GM12878 (cell line): Measurements from ENCODE around the gene GPC5. TPM values are rescaled to one million over a fixed set of nuclear protein-coding genes. Genes with fewer than 3 reads are reported as not detected.

Experiments
- ATAC-seq: fragments of 200-7000 bp; cut with Tn5 transposase; 3 replicates; pipeline ENCODE4 v1.9.1; 2020; ENCODE audit warnings: mild to moderate bottlenecking, moderate library complexity
- BruUV-seq: library from RNA; stranded (reverse); fragments of 400-500 nt; replicated peaks from 2 replicates; lab custom pipeline; 2021; lab: Mats Ljungman, UMichigan
- CTCF ChIA-PET: fragments of 300-600 bp; sonication (Branson Sonifier 250); formaldehyde crosslinking; extraction: SDS; loops from one replicate; lab custom pipeline; 2021; ENCODE audit warnings: inconsistent platforms; lab: Yijun Ruan, JAX
- POLR2A ChIA-PET: fragments of 350-600 bp; formaldehyde crosslinking; extraction: SDS; loops from one replicate; lab custom pipeline; 2021; ENCODE audit warnings: inconsistent platforms; lab: Charles Lee
- RAD21 ChIA-PET: fragments of 300-600 bp; sonication (Branson Sonifier 250); formaldehyde crosslinking; loops from one replicate; lab custom pipeline; 2023; ENCODE audit warnings: antibody characterized with exemption; ENCODE audit not compliant: unreplicated experiment; lab: Charles Lee
- SMC1A ChIA-PET: fragments of 300-600 bp; sonication (Branson Sonifier 250); formaldehyde crosslinking; loops from one replicate; lab custom pipeline; 2023; ENCODE audit not compliant: unreplicated experiment, uncharacterized antibody; lab: Charles Lee
- DNase-seq: peaks from one replicate; pipeline ENCODE4 v3.0.0-alpha.2; 2011; ENCODE audit warnings: low read depth, low spot score
- FAIRE-seq: peaks from 3 replicates; lab custom pipeline; 2011; peaks lifted over from hg19 to GRCh38; lab: Jason Lieb, UNC
- H2AFZ ChIP-seq: 2 replicates; pipeline ENCODE4 v1.6.0; 2011; ENCODE audit warnings: low read depth, low read length, control low read depth; ENCODE audit not compliant: control insufficient read depth
- H3K27ac ChIP-seq: 2 replicates; pipeline ENCODE4 v1.5.1; 2011; ENCODE audit warnings: control low read depth; ENCODE audit not compliant: control insufficient read depth, insufficient read depth
- H3K27me3 ChIP-seq, 2 experiments: replicated peaks in 1 of 2; 2 replicates each; pipeline versions ENCODE4 v1.6.0 to v1.6.1; 2011; ENCODE audit warnings: low read length in 1 of 2; ENCODE audit not compliant: control insufficient read depth in 2 of 2, insufficient read depth in 2 of 2
- H3K36me3 ChIP-seq, 2 experiments: 2 replicates each; pipeline ENCODE4 v1.5.1; 2011; ENCODE audit warnings: low read length in 1 of 2; ENCODE audit not compliant: control insufficient read depth in 2 of 2, insufficient read depth in 2 of 2
- H3K4me1 ChIP-seq: 2 replicates; pipeline ENCODE4 v1.6.1; 2011; ENCODE audit warnings: mild to moderate bottlenecking, low read length, moderate library complexity, mixed read lengths; ENCODE audit not compliant: control insufficient read depth, insufficient read depth
- H3K4me2 ChIP-seq: 2 replicates; pipeline ENCODE4 v1.6.0; 2011; ENCODE audit warnings: control low read depth; ENCODE audit not compliant: control insufficient read depth, insufficient read depth
- H3K4me3 ChIP-seq: fragments of 200-600 bp; sonication (generic); 2 replicates; pipeline ENCODE4 v1.5.1; 2016
- H3K79me2 ChIP-seq: 2 replicates; pipeline ENCODE4 v1.6.0; 2011; ENCODE audit warnings: low read length; ENCODE audit not compliant: control insufficient read depth, insufficient read depth
- H3K9ac ChIP-seq: 2 replicates; pipeline ENCODE4 v1.8.0; 2011; ENCODE audit warnings: low read length, control low read depth, mixed read lengths; ENCODE audit not compliant: control insufficient read depth, insufficient read depth
- H3K9me3 ChIP-seq: replicated peaks from 3 replicates; pipeline ENCODE4 v1.5.1; 2011; ENCODE audit warnings: mild to moderate bottlenecking, low read length; ENCODE audit not compliant: control insufficient read depth, insufficient read depth
- H4K20me1 ChIP-seq: 2 replicates; pipeline ENCODE4 v1.6.0; 2011; ENCODE audit not compliant: control insufficient read depth, insufficient read depth
- BCL11A ChIP-seq: IDR thresholded peaks from 2 replicates; pipeline ENCODE4 v1.6.1; 2011; ENCODE audit warnings: low read depth, low read length
- BMI1 ChIP-seq: fragments of 450-650 bp; IDR thresholded peaks from 2 replicates; pipeline ENCODE4 v1.6.1; 2016; ENCODE audit warnings: mild to moderate bottlenecking, moderate library complexity, borderline replicate concordance
- BRCA1 ChIP-seq: IDR thresholded peaks from 2 replicates; pipeline ENCODE4 v1.6.1; 2011; ENCODE audit warnings: low read depth, low read length, improper control_type of control experiment
- CHD4 ChIP-seq: fragments of 200-600 bp; sonication (generic); IDR thresholded peaks from 2 replicates; pipeline ENCODE4 v1.6.1; 2016; ENCODE audit warnings: mild to moderate bottlenecking
- IRF3 ChIP-seq: fragments of 450-650 bp; IDR thresholded peaks from 2 replicates; pipeline ENCODE4 v1.6.1; 2014; ENCODE audit warnings: mild to moderate bottlenecking
- KLF5 ChIP-seq: fragments of 450-650 bp; IDR thresholded peaks from 2 replicates; pipeline ENCODE4 v1.6.1; 2014; ENCODE audit warnings: mild to moderate bottlenecking; ENCODE audit not compliant: partially characterized antibody
- MYC ChIP-seq: IDR thresholded peaks from 2 replicates; pipeline ENCODE4 v1.6.1; 2011; ENCODE audit warnings: mild to moderate bottlenecking, low read length, moderate library complexity, inconsistent platforms; ENCODE audit not compliant: insufficient read depth, insufficient replicate concordance, insufficient read length, severe bottlenecking
- PAX5 ChIP-seq: IDR thresholded peaks from 2 replicates; pipeline ENCODE4 v1.6.1; 2011; ENCODE audit warnings: low read depth, low read length, borderline replicate concordance
- RCOR1 ChIP-seq: conservative IDR thresholded peaks from 2 replicates; pipeline ENCODE4 v1.6.1; 2012; ENCODE audit warnings: low read depth, low read length, improper control_type of control experiment
- SP1 ChIP-seq: IDR thresholded peaks from one replicate; pipeline ENCODE4 v1.6.1; 2011; ENCODE audit warnings: low read depth, low read length
- TAF1 ChIP-seq: IDR thresholded peaks from 2 replicates; pipeline ENCODE4 v1.6.1; 2011; ENCODE audit warnings: mild to moderate bottlenecking, low read depth, low read length, borderline replicate concordance
- ZNF207 ChIP-seq: fragments of 450-650 bp; IDR thresholded peaks from 2 replicates; pipeline ENCODE4 v1.6.1; 2014; ENCODE audit warnings: antibody characterized with exemption, mild to moderate bottlenecking, borderline replicate concordance
- ZNF217 ChIP-seq: fragments of 450-650 bp; IDR thresholded peaks from 2 replicates; pipeline ENCODE4 v1.6.1; 2017; ENCODE audit warnings: antibody characterized with exemption, mild to moderate bottlenecking
- WGBS: methylation state at CpG from one replicate; pipeline ENCODE4 v1.1.6; 2016; ENCODE audit warnings: low lambda C conversion rate; ENCODE audit not compliant: insufficient replicate concordance, insufficient coverage; ENCODE audit errors: missing lambda C conversion rate; 5-methylcytosine and 5-hydroxymethylcytosine counted together
- in situ Hi-C: fragments of 300-500 bp; cut with MboI; formaldehyde crosslinking; loops from 9 replicates; pipeline ENCODE4 v1.14.3; 2018; ENCODE audit warnings: mixed read lengths
- intact Hi-C: fragments of 100-400 bp; cut with micrococcal nuclease; formaldehyde crosslinking; loops from one replicate; pipeline ENCODE4 v1.14.2; 2022; ENCODE audit not compliant: unreplicated experiment
- polyA plus RNA-seq, 11 experiments: library from polyadenylated mRNA; depleted of rRNA in 4 of 11; unstranded in 6 of 11; stranded (reverse) in 5 of 11; fragments of >200 nt; fragmentation: Nextera tagmentation in 4 of 11; fragmentation: Illumina TruSeq in 1 of 11; extraction: Ambion mirVana in 4 of 11; extraction: Trizol in 1 of 11; gene quantifications; 1 replicate in 1 of 11; 2 replicates in 10 of 11; pipeline versions ENCODE4 v1.2.1 to v1.2.3, GENCODE V29; 2011 to 2016; ENCODE audit warnings: inconsistent platforms in 2 of 11, missing spikeins in 2 of 11, low read depth in 1 of 11
- total RNA-seq, 4 experiments: library from RNA; depleted of rRNA in 3 of 4; stranded (reverse); fragments of >200 nt in 3 of 4; fragmentation: Illumina TruSeq in 1 of 4; extraction: Trizol in 1 of 4; gene quantifications; 2 replicates each; pipeline versions ENCODE4 v1.2.1 to v1.2.3, GENCODE V29; 2013 to 2021
- TF ChIP-seq, protein P1 (sequence below): fragments of 450-650 bp; IDR thresholded peaks from 2 replicates; pipeline ENCODE4 v1.6.1; 2017; ENCODE audit warnings: mild to moderate bottlenecking, low read depth, inconsistent platforms; ENCODE audit not compliant: poor library complexity, severe bottlenecking
- TF ChIP-seq, protein P2 (sequence below): IDR thresholded peaks from 2 replicates; pipeline ENCODE4 v1.6.1; 2012; ENCODE audit warnings: low read length, inconsistent platforms

Gene GPC5
- total and polyA plus RNA-seq, 10 of the 15 experiments (the other 5 are each of a cell fraction or from before 2014, with no cell fraction given), result 0.05 to 0.87 (median 0.44) TPM; not detected in 1

- 2% methylated on average over 2 of the region's 2 CpGs for WGBS
- Histone ChIP-seq H3K36me3 (no peaks in the 10 kb centered on the region), H3K9me3 (no peaks in the 10 kb centered on the region; the same call in 2 of the 3 replicates), H3K9ac (no peak overlapping the region), H2AFZ (no peak overlapping the region), H3K79me2 (no peaks in the 10 kb centered on the region), H4K20me1 (no peaks in the 10 kb centered on the region), H3K4me1 (no peaks in the 10 kb centered on the region), H3K4me2 (no peak overlapping the region), H3K27me3 (no peaks in the 10 kb centered on the region), H3K27ac (no peak overlapping the region), H3K4me3 (no peak overlapping the region)
- BruUV-seq, result no TSS peak
- no peak for ATAC-seq
- TF ChIP-seq, protein P1, sequence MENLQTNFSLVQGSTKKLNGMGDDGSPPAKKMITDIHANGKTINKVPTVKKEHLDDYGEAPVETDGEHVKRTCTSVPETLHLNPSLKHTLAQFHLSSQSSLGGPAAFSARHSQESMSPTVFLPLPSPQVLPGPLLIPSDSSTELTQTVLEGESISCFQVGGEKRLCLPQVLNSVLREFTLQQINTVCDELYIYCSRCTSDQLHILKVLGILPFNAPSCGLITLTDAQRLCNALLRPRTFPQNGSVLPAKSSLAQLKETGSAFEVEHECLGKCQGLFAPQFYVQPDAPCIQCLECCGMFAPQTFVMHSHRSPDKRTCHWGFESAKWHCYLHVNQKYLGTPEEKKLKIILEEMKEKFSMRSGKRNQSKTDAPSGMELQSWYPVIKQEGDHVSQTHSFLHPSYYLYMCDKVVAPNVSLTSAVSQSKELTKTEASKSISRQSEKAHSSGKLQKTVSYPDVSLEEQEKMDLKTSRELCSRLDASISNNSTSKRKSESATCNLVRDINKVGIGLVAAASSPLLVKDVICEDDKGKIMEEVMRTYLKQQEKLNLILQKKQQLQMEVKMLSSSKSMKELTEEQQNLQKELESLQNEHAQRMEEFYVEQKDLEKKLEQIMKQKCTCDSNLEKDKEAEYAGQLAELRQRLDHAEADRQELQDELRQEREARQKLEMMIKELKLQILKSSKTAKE, result no peak
- TF ChIP-seq BRCA1 (no peak), BCL11A (no peak), TAF1 (no peak)
- POLR2A ChIA-PET, result no interaction called here
- CTCF ChIA-PET, result no interaction called here
- SMC1A ChIA-PET, result no interaction called here
- RAD21 ChIA-PET, result no interaction called here
- in situ Hi-C loops, result no loop called here
- no peak for DNase-seq
- intact Hi-C loops, result no loop called here
- no peak for FAIRE-seq
These were observed 182.3 kb downstream of the GPC5 start for GRCh38 chr13:91580749-91581148.

- Histone ChIP-seq H3K27ac (no peak overlapping the region), H3K4me2 (no peak overlapping the region), H3K9me3 (no peaks in the 10 kb centered on the region), H2AFZ (no peak overlapping the region), H3K9ac (no peak overlapping the region), H3K4me1 (no peaks in the 10 kb centered on the region), H3K79me2 (no peaks in the 10 kb centered on the region), H3K4me3 (no peak overlapping the region), H3K27me3 (no peaks in the 10 kb centered on the region), H4K20me1 (no peaks in the 10 kb centered on the region), H3K36me3 (no peaks in the 10 kb centered on the region)
- ATAC-seq (no peak), DNase-seq (no peak), FAIRE-seq (no peak)
- in situ Hi-C loops (no loop called here), intact Hi-C loops (no loop called here)
- BruUV-seq, result no TSS peak
- ChIA-PET SMC1A (no interaction called here), CTCF (no interaction called here), POLR2A (no interaction called here), RAD21 (no interaction called here)
- WGBS, result 48% methylated on average over 1 of the region's 1 CpG
- TF ChIP-seq PAX5 (no peak), BCL11A (no peak), ZNF207 (no peak), BMI1 (no peak), IRF3 (no peak), SP1 (no peak), MYC (no peak), KLF5 (no peak), ZNF217 (no peak), CHD4 (no peak), RCOR1 (no peak)
- TF ChIP-seq, protein P2, sequence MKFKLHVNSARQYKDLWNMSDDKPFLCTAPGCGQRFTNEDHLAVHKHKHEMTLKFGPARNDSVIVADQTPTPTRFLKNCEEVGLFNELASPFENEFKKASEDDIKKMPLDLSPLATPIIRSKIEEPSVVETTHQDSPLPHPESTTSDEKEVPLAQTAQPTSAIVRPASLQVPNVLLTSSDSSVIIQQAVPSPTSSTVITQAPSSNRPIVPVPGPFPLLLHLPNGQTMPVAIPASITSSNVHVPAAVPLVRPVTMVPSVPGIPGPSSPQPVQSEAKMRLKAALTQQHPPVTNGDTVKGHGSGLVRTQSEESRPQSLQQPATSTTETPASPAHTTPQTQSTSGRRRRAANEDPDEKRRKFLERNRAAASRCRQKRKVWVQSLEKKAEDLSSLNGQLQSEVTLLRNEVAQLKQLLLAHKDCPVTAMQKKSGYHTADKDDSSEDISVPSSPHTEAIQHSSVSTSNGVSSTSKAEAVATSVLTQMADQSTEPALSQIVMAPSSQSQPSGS, result no peak
These were observed 188.2 kb downstream of the GPC5 start for GRCh38 chr13:91586609-91587008.
